GM21367 (cell line): ENCODE results near the gene EPHA7.

Experiments used
- ATAC-seq: cut with Tn5 transposase; IDR thresholded peaks from one replicate; pipeline ENCODE4 v1.9.1; 2021; ENCODE audit not compliant: unreplicated experiment

Gene EPHA7

DNA sequence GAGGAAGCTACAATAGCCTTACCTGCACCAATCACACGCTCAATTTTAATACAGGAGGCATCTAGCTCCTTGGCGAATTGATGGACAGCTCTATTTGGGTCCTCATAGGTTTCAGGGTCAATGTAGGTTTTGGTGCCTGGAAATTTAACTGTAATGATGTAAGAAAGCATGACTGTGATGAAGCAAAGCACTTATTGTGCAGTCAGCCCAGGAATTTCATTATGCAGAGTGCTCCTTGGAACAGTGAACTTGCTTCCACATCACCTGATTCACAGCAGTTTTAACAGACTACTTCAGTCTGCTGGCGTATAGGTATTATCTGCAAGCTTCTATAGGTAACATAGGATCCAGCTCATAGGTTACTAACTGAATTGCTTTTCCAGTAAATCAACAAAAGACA, 160.0 kb downstream of the EPHA7 start:
- no peak for ATAC-seq

- ATAC-seq = no peak
Measured at GRCh38 chr6:93252930-93253329, 166.4 kb downstream of the EPHA7 start.

DNA sequence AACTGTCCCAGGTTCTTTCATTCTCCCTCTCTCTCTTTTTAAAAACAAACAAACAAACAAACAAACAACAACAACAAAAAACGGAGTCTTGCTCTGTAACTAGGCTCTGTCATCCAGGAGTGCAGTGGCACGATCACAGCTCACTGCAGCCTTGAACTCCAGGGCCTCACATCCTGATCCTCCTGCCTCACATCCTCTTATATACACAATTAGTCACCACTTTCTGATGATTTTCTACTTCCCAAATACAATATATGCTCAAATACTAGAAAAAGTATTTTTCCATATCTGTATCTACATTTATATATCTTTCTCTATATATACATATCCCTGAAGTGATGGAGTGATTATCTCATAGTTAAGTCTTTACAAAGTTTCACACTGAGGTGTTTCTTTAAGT, 170.7 kb downstream of the EPHA7 start:
- no peak for ATAC-seq

- ATAC-seq = no peak
Measured at GRCh38 chr6:93243231-93243778, 176.1 kb downstream of the EPHA7 start.

DNA sequence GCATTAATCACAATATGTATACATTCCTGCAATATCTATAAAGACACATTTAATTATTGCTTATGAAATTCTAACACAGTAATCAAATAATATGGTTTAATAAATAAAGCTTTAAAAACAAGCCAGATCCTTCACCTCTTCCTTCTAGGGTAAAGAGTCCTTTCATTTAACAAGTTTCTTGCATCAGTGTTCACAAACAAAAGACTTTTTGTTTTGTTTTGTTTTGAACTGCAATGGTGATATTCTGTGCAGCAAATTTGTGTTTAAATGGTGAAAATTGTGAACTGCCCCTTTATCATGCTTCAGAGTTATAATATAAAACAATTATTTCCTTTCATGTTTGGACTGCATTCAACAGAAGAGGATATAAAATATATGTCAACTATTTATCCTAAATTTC, 177.3 kb downstream of the EPHA7 start:
- ATAC-seq = no peak

GRCh38 chr6:93238632-93239031, 180.7 kb downstream of the EPHA7 start:
- ATAC-seq = no peak

GRCh38 chr6:93235775-93236174, 183.6 kb downstream of the EPHA7 start:
- ATAC-seq = no peak

GRCh38 chr6:93226822-93227221, 192.5 kb downstream of the EPHA7 start:
- no peak for ATAC-seq

GRCh38 chr6:93222071-93222851, 197.1 kb downstream of the EPHA7 start:
- ATAC-seq = no peak

DNA sequence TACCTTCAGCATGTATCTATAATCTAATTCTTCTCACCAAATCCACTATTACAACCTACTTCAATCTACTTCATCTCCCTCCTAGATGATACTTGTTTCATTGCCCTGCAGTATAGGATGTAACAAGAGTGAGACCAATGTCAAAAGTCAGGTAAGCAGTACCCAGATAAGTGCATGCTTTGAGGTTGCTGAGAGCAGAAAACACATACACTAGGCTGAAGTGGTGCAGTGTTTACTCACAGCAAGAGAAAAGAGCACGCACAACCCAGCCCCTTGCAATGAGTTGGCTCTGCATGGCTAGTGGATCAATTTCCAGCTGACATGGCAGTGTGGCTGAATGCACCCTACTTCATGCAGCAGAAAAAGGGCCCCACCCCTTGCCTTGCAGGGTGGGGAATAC, 199.9 kb downstream of the EPHA7 start:
- ATAC-seq = no peak

- no peak for ATAC-seq
Measured at GRCh38 chr6:93218096-93218495, 201.3 kb downstream of the EPHA7 start.

- no peak for ATAC-seq
Measured at GRCh38 chr6:93213028-93213427, 206.3 kb downstream of the EPHA7 start.

DNA sequence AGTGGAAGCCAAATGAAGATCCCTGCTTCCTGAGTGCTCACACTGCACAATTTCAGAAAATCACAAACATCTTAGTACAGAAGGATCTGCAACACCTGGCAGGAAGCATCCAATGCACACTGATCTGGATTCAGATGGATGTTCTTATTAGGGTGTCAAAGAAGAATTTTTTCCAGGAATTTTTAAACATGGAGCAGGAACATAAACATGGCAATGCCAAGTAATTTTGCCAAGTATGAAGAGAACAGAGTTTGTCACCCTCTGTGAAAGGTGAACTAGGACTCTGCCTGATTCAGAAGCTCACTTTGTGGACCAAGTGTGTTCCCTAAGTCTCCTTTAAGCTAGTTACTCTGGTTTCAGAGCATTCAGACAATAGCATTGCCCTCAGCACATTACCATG, 208.5 kb downstream of the EPHA7 start:
- ATAC-seq = no peak

GRCh38 chr6:93209358-93209757, 210.0 kb downstream of the EPHA7 start:
- no peak for ATAC-seq

GRCh38 chr6:93196406-93196970, 222.9 kb downstream of the EPHA7 start:
- ATAC-seq = no peak

DNA sequence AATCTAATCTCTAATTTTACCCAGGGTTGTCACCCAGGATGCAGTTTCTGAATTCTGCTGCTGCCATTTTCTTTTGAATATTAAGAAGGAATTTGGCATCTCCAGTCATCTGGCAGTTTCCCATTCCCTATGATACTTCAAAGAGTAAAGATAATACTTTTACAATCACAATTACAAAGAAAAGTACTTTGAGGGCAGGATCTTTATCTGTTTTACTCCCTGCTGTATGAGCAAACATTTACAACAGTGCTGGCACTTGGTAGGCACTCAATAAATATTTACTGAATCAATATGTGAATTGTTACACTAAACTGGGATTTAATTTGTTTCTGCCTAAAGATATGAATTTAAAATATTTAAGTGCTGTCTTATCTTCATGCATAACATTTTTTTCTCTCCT, 224.9 kb downstream of the EPHA7 start:
- no peak for ATAC-seq

DNA sequence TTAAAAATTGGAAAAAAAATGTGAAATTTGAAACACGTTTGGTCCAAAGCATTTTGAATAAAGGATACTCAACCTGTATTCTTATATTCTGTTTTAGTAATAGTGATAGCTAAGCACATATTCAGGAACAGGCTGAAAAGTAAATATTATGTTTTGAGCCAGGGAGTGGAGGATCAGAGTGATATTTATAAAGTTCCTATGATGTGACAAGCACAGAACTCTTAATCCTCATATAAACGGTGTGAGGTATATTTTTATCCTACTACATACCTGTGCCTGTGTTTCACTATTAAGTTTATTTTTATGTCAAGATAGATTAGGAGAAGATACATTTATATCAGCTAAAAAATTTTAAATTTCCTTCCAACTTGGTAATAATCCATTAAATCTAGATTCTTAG, 225.5 kb downstream of the EPHA7 start:
- no peak for ATAC-seq
